Gastrocnemius medialis (tissue), 4 donors: Measurements from ENCODE around the gene C14orf180.

Experiments used
- POLR2A ChIP-seq, 2 donors: fragments of 450-650 bp; IDR thresholded peaks; one replicate each; pipeline ENCODE4 v1.6.1; 2017; ENCODE audit warnings: antibody characterized with exemption in 2 of 2, mild to moderate bottlenecking in 2 of 2, moderate library complexity in 2 of 2
- TF ChIP-seq, protein P1 (sequence below), 5 experiments: fragments of 450-650 bp in 3 of 5; fragments of 200-600 bp in 2 of 5; sonication (generic) in 2 of 5; IDR thresholded peaks in 4 of 5; conservative IDR thresholded peaks in 1 of 5; 1 replicate in 4 of 5; 2 replicates in 1 of 5; pipeline ENCODE4 v1.5.1; 2016 to 2019; ENCODE audit warnings: antibody characterized with exemption in 5 of 5, mild to moderate bottlenecking in 3 of 5, moderate library complexity in 3 of 5

DNA sequence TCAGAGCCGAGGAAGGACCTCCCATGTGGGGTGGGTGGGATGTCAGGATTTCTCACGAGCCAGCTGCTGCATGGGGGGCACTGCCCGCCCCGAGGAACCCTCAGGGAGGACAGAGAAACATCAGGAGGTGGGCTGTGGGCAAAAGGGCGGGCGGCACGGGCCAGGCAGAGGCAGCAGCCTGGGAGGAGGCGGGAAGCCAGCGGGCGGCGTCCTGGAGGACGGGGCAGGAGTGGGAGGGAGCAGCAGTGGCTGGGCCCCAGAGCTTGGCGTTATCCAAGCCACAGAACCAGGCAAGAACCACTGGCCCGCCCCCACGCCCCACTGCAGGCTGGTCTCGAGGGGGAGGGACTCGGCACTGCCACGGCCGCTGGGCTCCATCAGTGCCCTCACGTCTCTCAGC lies 2.4 kb downstream of the C14orf180 start:
- TF ChIP-seq, protein P1, sequence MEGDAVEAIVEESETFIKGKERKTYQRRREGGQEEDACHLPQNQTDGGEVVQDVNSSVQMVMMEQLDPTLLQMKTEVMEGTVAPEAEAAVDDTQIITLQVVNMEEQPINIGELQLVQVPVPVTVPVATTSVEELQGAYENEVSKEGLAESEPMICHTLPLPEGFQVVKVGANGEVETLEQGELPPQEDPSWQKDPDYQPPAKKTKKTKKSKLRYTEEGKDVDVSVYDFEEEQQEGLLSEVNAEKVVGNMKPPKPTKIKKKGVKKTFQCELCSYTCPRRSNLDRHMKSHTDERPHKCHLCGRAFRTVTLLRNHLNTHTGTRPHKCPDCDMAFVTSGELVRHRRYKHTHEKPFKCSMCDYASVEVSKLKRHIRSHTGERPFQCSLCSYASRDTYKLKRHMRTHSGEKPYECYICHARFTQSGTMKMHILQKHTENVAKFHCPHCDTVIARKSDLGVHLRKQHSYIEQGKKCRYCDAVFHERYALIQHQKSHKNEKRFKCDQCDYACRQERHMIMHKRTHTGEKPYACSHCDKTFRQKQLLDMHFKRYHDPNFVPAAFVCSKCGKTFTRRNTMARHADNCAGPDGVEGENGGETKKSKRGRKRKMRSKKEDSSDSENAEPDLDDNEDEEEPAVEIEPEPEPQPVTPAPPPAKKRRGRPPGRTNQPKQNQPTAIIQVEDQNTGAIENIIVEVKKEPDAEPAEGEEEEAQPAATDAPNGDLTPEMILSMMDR (IDR thresholded peaks at IDR 0.05 in 4 of 5, conservative IDR thresholded peaks at IDR 0.05 in 1 of 5) = no peak
- no peak for TF ChIP-seq POLR2A (IDR thresholded peaks at IDR 0.05)
